Heart left ventricle (tissue), 16 donors: ENCODE data around the gene ZNF823. TPM values are rescaled to one million over a fixed set of nuclear protein-coding genes. Genes with fewer than 3 reads are reported as not detected.

Experiments
- ATAC-seq, 4 donors: fragments of 200-7000 bp; cut with Tn5 transposase; one replicate each; pipeline ENCODE4 v1.9.1; 2020 to 2022; ENCODE audit warnings: moderate library complexity in 4 of 4, mild to moderate bottlenecking in 3 of 4, moderate number of reproducible peaks in 1 of 4
- DNase-seq, 5 donors: peaks; one replicate each; pipeline ENCODE4 v3.0.0-alpha.2; 2020
- H3K27ac ChIP-seq, 12 donors: fragments of 200-600 bp; sonication (generic) in 4 of 12; one replicate each; pipeline versions ENCODE4 v1.5.0 to v1.8.0; 2016 to 2022; ENCODE audit warnings: mild to moderate bottlenecking in 2 of 12
- H3K27me3 ChIP-seq, 9 donors: fragments of 200-600 bp; sonication (generic) in 2 of 9; one replicate each; pipeline versions ENCODE4 v1.5.1 to v1.8.0; 2016 to 2022; ENCODE audit warnings: mild to moderate bottlenecking in 3 of 9
- H3K36me3 ChIP-seq, 9 donors: fragments of 200-600 bp; sonication (generic) in 2 of 9; one replicate each; pipeline versions ENCODE4 v1.5.0 to v1.8.0; 2018 to 2022; ENCODE audit warnings: mild to moderate bottlenecking in 2 of 9
- H3K4me1 ChIP-seq, 12 donors: fragments of 200-600 bp; sonication (generic) in 4 of 12; one replicate each; pipeline versions ENCODE4 v1.5.0 to v1.8.0; 2016 to 2022; ENCODE audit warnings: mild to moderate bottlenecking in 3 of 12
- H3K4me3 ChIP-seq, 12 donors: fragments of 200-600 bp; sonication (generic) in 4 of 12; one replicate each; pipeline versions ENCODE4 v1.5.0 to v1.8.0; 2017 to 2022; ENCODE audit warnings: mild to moderate bottlenecking in 9 of 12, moderate library complexity in 4 of 12
- H3K9me3 ChIP-seq, 12 donors: fragments of 200-600 bp; sonication (generic) in 4 of 12; one replicate each; pipeline versions ENCODE4 v1.5.0 to v1.8.0; 2016 to 2022; ENCODE audit warnings: mild to moderate bottlenecking in 1 of 12
- POLR2A ChIP-seq, 2 donors: fragments of 450-650 bp; IDR thresholded peaks; one replicate each; pipeline ENCODE4 v1.6.1; 2017; ENCODE audit warnings: antibody characterized with exemption in 2 of 2, mild to moderate bottlenecking in 2 of 2, moderate library complexity in 2 of 2
- WGBS, 4 donors: extraction: QIAGEN DNeasy Blood & Tissue Kit in 2 of 4; methylation state at CpG; one replicate each; pipeline versions ENCODE4 v1.1.5 to v1.1.7; 2013 to 2018; 5-methylcytosine and 5-hydroxymethylcytosine counted together
- intact Hi-C, 10 donors: fragments of 100-400 bp; cut with DNase I; formaldehyde crosslinking; loops; one replicate each; pipeline versions ENCODE4 v1.11.1 to v1.14.2; 2022
- polyA plus RNA-seq, 2 donors: library from polyadenylated mRNA; stranded (reverse); fragments of 200-250 nt; gene quantifications; one replicate each; pipeline ENCODE4 v1.2.3, GENCODE V29; 2013
- total RNA-seq, 9 donors: library from RNA; depleted of rRNA in 2 of 9; stranded (reverse); fragments of >200 nt in 2 of 9; fragmentation: NEBNext Ultra II Directional in 3 of 9; extraction: Animal tissue kit (Norgen Biotek cat#: 25700) in 3 of 9; gene quantifications; one replicate each; pipeline versions ENCODE4 v1.1.0 to v1.2.4, GENCODE V29; 2016 to 2023
- TF ChIP-seq, protein P1 (sequence below), 12 donors: fragments of 200-600 bp; sonication (generic) in 4 of 12; IDR thresholded peaks; one replicate each; pipeline versions ENCODE4 v1.5.0 to v1.8.0; 2018 to 2022; ENCODE audit warnings: antibody characterized with exemption in 12 of 12, mild to moderate bottlenecking in 5 of 12
- donor health status: ischemic (EF 13 %, LVEDD 7.1; RV severe dilation, severe dysfunction).
- donor health status: healthy with polysubstance abuse.
- donor health status: DM: no; HTN: yes; CAD: no.
- donor health status: DM: no; HTN: no; CAD: no.
- donor health status: ischemic (EF 25% LVEDD 6.9; RV normal size, moderate dysfunction).
- donor health status: ischemic (EF 25% LVEDD 5.7; RV mildly dilated, moderate dysfunction).
- donor health status: healthy.
- donor health status: DM: yes; HTN: yes; CAD: no.
- donor health status: ischemic (EF 35%, LVEDD 5.7; RV mildly dilated, moderate dysfunction).
- donor health status: nonischemic (EF 11% LVEDD 7.7; RV severe dilation, severe dysfunction).
- donor health status: DM: yes; HTN: yes; CAD: no.
- donor health status: PGD.
- donor health status: ischemic (EF 29% LVEDD 5.4; RV normal size, mild dysfunction).
- donor health status: nonischemic (EF 23%, LVEDD 6.1; RV moderate dilation, normal function).

The ZNF823 gene
- total and polyA plus RNA-seq, 11 donors: 1.6 to 5.2 (median 4.0) TPM

DNA sequence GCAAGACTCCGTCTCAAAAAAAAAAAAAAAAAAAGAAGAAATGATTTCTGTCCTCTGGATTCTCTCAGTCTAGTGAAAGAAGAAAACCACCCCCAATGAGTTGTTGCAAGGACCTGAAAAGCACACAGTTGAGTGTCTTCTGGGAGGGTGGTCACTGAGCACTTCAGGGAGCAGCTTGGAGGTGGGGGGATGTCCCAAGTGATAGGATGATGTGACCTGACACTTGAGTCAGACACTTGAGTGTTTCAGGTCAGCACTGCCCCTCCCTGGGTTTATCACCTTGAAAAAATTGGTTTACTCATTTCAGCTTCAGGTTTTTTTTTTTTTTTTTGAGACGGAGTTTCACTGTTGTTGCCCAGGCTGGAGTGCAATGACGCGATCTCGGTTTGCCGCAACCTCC is 63.2 kb downstream of the ZNF823 start:
- intact Hi-C loops: loop anchor here in 4 of 10 donors (10.0 kb wide), 2 partner anchors 109 to 309 kb away; no protein-coding TSS in a partner anchor
- H3K4me1 ChIP-seq: peaks cover 0 to 13% (median 6%) of the 10 kb centered on the region in 12 donors
- DNase-seq (no peak), ATAC-seq (no peak)
- H3K27ac ChIP-seq: no peak overlapping the region
- TF ChIP-seq POLR2A (IDR thresholded peaks at IDR 0.05): no peak
- TF ChIP-seq, protein P1, sequence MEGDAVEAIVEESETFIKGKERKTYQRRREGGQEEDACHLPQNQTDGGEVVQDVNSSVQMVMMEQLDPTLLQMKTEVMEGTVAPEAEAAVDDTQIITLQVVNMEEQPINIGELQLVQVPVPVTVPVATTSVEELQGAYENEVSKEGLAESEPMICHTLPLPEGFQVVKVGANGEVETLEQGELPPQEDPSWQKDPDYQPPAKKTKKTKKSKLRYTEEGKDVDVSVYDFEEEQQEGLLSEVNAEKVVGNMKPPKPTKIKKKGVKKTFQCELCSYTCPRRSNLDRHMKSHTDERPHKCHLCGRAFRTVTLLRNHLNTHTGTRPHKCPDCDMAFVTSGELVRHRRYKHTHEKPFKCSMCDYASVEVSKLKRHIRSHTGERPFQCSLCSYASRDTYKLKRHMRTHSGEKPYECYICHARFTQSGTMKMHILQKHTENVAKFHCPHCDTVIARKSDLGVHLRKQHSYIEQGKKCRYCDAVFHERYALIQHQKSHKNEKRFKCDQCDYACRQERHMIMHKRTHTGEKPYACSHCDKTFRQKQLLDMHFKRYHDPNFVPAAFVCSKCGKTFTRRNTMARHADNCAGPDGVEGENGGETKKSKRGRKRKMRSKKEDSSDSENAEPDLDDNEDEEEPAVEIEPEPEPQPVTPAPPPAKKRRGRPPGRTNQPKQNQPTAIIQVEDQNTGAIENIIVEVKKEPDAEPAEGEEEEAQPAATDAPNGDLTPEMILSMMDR (IDR thresholded peaks at IDR 0.05): no peak
- WGBS, 4 donors: 87 to 99% (median 95%) methylated on average over 6 of the region's 6 CpGs
- peaks cover 0 to 3% (median 0%) of the 10 kb centered on the region in 9 donors for H3K27me3 ChIP-seq
- H3K4me3 ChIP-seq: no peak overlapping the region
- peaks cover 0 to 20% (median 12%) of the 10 kb centered on the region in 12 donors for H3K9me3 ChIP-seq
- H3K36me3 ChIP-seq: peaks cover 0 to 2% (median 0%) of the 10 kb centered on the region in 9 donors

DNA sequence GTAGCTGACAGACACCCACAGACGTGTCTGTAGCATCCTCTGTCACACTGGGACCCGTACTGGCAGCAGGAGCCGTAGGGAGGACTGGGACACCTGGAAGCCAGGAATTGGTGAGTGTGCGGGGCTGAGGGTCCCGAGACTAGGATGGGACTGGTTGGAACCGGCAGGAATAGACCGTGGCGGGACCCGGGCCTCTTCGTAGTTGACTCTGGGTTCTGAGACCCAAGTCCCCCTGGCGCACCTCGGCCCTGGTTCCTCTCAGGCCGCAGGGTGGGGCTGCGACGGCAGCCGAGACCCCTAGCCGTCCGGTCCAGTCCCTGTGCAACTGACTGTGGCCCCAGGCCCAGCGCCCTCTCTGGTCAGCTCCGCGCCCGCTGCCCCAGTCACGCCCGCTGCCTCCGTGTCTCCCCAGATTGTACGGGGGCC is 64.7 kb downstream of the ZNF823 start:
- peaks cover 0 to 9% (median 0%) of the 10 kb centered on the region in 12 donors for H3K9me3 ChIP-seq
- TF ChIP-seq, protein P1 (IDR thresholded peaks at IDR 0.05): no peak
- peak overlapping the region in 8 of 12 donors; percentile 15 to 53 (median 30) for H3K27ac ChIP-seq
- DNase-seq (peak in 1 of 5 donors; percentile 26), ATAC-seq (peak in 3 of 4 donors; percentile 29 to 37 (median 35))
- peaks cover 0 to 3% (median 0%) of the 10 kb centered on the region in 9 donors for H3K27me3 ChIP-seq
- peaks cover 0 to 13% (median 6%) of the 10 kb centered on the region in 12 donors for H3K4me1 ChIP-seq
- intact Hi-C loops: loop anchor here in 6 of 10 donors (5.0 to 10.0 kb wide), 4 partner anchors 108 to 311 kb away; no protein-coding TSS in a partner anchor
- peak overlapping the region; percentile 31 to 76 (median 57) for H3K4me3 ChIP-seq
- 10 to 36% (median 17%) methylated on average over 16 to 26 of the region's 26 CpGs for WGBS, 4 donors
- H3K36me3 ChIP-seq: no peaks in the 10 kb centered on the region

DNA sequence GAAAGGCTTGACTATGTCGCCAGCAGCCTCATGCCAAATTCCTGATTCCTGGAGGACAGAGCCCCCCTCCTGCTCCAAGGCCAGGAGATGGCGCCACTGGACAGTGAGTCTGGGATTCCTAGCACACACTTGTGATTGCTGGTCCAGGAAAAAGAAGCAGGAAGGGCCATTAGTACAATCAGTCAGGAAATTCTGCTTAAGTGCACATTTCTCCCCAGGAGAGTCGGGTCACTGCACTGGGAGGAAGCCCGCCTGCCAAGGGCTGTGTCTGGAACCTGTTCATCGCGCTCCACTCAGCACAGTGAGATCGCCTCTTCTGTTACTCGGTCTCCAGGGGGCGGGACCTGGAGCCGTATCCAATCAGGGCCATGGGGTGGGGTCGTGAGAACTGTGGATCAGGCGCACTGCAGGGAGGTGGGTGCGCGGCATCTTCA is 65.1 kb downstream of the ZNF823 start:
- 0 to 2% (median 1%) methylated on average over 14 of the region's 14 CpGs for WGBS, 4 donors
- Histone ChIP-seq H3K4me1 (peaks cover 0 to 13% (median 6%) of the 10 kb centered on the region in 12 donors), H3K36me3 (no peaks in the 10 kb centered on the region), H3K4me3 (peak overlapping the region; percentile 31 to 76 (median 57)), H3K9me3 (peaks cover 0 to 9% (median 0%) of the 10 kb centered on the region in 12 donors), H3K27ac (peak overlapping the region in 8 of 12 donors; percentile 2 to 53 (median 30)), H3K27me3 (peaks cover 0 to 3% (median 0%) of the 10 kb centered on the region in 9 donors)
- TF ChIP-seq, protein P1 (IDR thresholded peaks at IDR 0.05): peak; percentile 70 to 93 (median 82)
- TF ChIP-seq POLR2A (IDR thresholded peaks at IDR 0.05): no peak
- ATAC-seq: peak; percentile 88 to 97 (median 95)
- DNase-seq: peak; percentile 72 to 81 (median 76)
- intact Hi-C loops: loop anchor here in 7 of 10 donors (2.0 to 10.0 kb wide), 5 partner anchors 109 to 311 kb away; no protein-coding TSS in a partner anchor

Other genes with a start within 250 kb of the ZNF823 start
- gene ZNF653, start 233.1 kb downstream of the ZNF823 start, total RNA-seq: 1 to 10 TPM; 2.4 to 5.5 (median 3.8) TPM
- gene ZNF653, start 233.1 kb downstream of the ZNF823 start, polyA plus RNA-seq: 1 to 10 TPM; 4.0 to 8.9 TPM
- 100 to 1,000 TPM in 8 of 9 donors, 10 to 100 TPM in 1; 69.7 to 207 (median 131) TPM for gene ECSIT, start 209.8 kb downstream of the ZNF823 start, total RNA-seq
- 100 to 1,000 TPM; 157 to 242 TPM for gene ECSIT, start 209.8 kb downstream of the ZNF823 start, polyA plus RNA-seq
- gene CNN1, start 200.1 kb downstream of the ZNF823 start, total RNA-seq: 100 to 1,000 TPM in 6 of 9 donors, 10 to 100 TPM in 3; 68.6 to 979 (median 145) TPM
- gene CNN1, start 200.1 kb downstream of the ZNF823 start, polyA plus RNA-seq: 100 to 1,000 TPM; 306 to 426 TPM
- 10 to 100 TPM; 25.0 to 41.5 (median 27.7) TPM for gene ELOF1, start 179.7 kb downstream of the ZNF823 start, total RNA-seq
- gene ELOF1, start 179.7 kb downstream of the ZNF823 start, polyA plus RNA-seq: 10 to 100 TPM; 47.5 to 70.3 TPM
- gene ACP5, start 161.3 kb downstream of the ZNF823 start, total RNA-seq: 10 to 100 TPM in 2 of 9 donors, 1 to 10 TPM in 6, under 1 TPM in 1; 0.56 to 54.1 (median 3.3) TPM
- gene ACP5, start 161.3 kb downstream of the ZNF823 start, polyA plus RNA-seq: 1 to 10 TPM; 1.6 to 1.9 TPM
- 1 to 10 TPM; 3.5 to 9.2 (median 6.0) TPM for gene ZNF627, start 141.5 kb downstream of the ZNF823 start, total RNA-seq
- gene ZNF627, start 141.5 kb downstream of the ZNF823 start, polyA plus RNA-seq: 1 to 10 TPM; 2.5 to 4.6 TPM
- gene ZNF441, start 28.1 kb upstream of the ZNF823 start, total RNA-seq: 1 to 10 TPM; 2.6 to 9.3 (median 4.9) TPM
- 1 to 10 TPM; 2.4 to 2.5 TPM for gene ZNF441, start 28.1 kb upstream of the ZNF823 start, polyA plus RNA-seq
- 1 to 10 TPM in 8 of 9 donors, under 1 TPM in 1; 0.91 to 3.4 (median 2.5) TPM for gene ZNF491, start 59.6 kb upstream of the ZNF823 start, total RNA-seq
- 1 to 10 TPM; 1.2 to 2.5 TPM for gene ZNF491, start 59.6 kb upstream of the ZNF823 start, polyA plus RNA-seq
- gene ZNF440, start 75.3 kb upstream of the ZNF823 start, total RNA-seq: 1 to 10 TPM; 2.5 to 6.6 (median 5.2) TPM
- gene ZNF440, start 75.3 kb upstream of the ZNF823 start, polyA plus RNA-seq: 1 to 10 TPM; 2.9 to 5.0 TPM
- gene ZNF439, start 109.8 kb upstream of the ZNF823 start, total RNA-seq: 1 to 10 TPM; 1.8 to 5.1 (median 4.6) TPM
- 1 to 10 TPM; 3.7 to 6.1 TPM for gene ZNF439, start 109.8 kb upstream of the ZNF823 start, polyA plus RNA-seq
- gene ZNF69, start 148.8 kb upstream of the ZNF823 start, total RNA-seq: 1 to 10 TPM; 2.8 to 5.4 (median 4.2) TPM
- 1 to 10 TPM; 3.0 to 4.3 TPM for gene ZNF69, start 148.8 kb upstream of the ZNF823 start, polyA plus RNA-seq
- gene ZNF700, start 186.2 kb upstream of the ZNF823 start, total RNA-seq: 1 to 10 TPM; 2.2 to 7.5 (median 4.1) TPM
- 1 to 10 TPM; 3.1 to 3.8 TPM for gene ZNF700, start 186.2 kb upstream of the ZNF823 start, polyA plus RNA-seq
- 1 to 10 TPM; 1.3 to 6.2 (median 5.0) TPM for gene ZNF763, start 226.1 kb upstream of the ZNF823 start, total RNA-seq
- gene ZNF763, start 226.1 kb upstream of the ZNF823 start, polyA plus RNA-seq: 1 to 10 TPM; 1.6 to 5.3 TPM